Liver (tissue), 9 donors: Measurements from ENCODE around the gene CFAP74. TPM values are rescaled to one million over a fixed set of nuclear protein-coding genes. Genes with fewer than 3 reads are reported as not detected.
A peak's percentile ranks its signal among the peaks of the same experiment; 100 is the strongest.

ENCODE experiments used
- DNase-seq: peaks from one replicate; pipeline ENCODE4 v3.0.0-alpha.2; 2017; ENCODE audit warnings: low spot score
- H3K27ac ChIP-seq, 2 donors: one replicate each; pipeline ENCODE4 v1.7.0; 2013; ENCODE audit warnings: inconsistent platforms in 2 of 2, low read length in 2 of 2, control low read depth in 1 of 2, low read depth in 1 of 2, mild to moderate bottlenecking in 1 of 2
- H3K27me3 ChIP-seq, 4 donors: one replicate each; pipeline versions ENCODE4 v1.6.1 to v1.7.0; 2013; ENCODE audit warnings: low read length in 3 of 4, inconsistent platforms in 1 of 4, mild to moderate bottlenecking in 1 of 4, moderate library complexity in 1 of 4; ENCODE audit not compliant: control insufficient read depth in 4 of 4, insufficient read depth in 4 of 4
- H3K36me3 ChIP-seq, 4 donors: one replicate each; pipeline versions ENCODE4 v1.6.1 to v1.7.0; 2013; ENCODE audit warnings: low read length in 3 of 4, mild to moderate bottlenecking in 3 of 4, low read depth in 1 of 4, moderate library complexity in 1 of 4; ENCODE audit not compliant: control insufficient read depth in 4 of 4, insufficient read depth in 3 of 4
- H3K4me1 ChIP-seq, 4 donors: one replicate each; pipeline versions ENCODE4 v1.6.1 to v1.7.0; 2013; ENCODE audit warnings: low read length in 3 of 4, mild to moderate bottlenecking in 3 of 4, moderate library complexity in 1 of 4; ENCODE audit not compliant: control insufficient read depth in 4 of 4, insufficient read depth in 4 of 4
- H3K4me3 ChIP-seq, 3 donors: one replicate each; pipeline versions ENCODE4 v1.6.1 to v1.7.0; 2013; ENCODE audit warnings: low read length in 3 of 3, control low read depth in 1 of 3, low read depth in 1 of 3, mild to moderate bottlenecking in 1 of 3
- H3K9ac ChIP-seq, 2 donors: one replicate each; pipeline ENCODE4 v1.7.0; 2013; ENCODE audit warnings: low read length in 2 of 2, mild to moderate bottlenecking in 2 of 2, moderate library complexity in 2 of 2, control low read depth in 1 of 2, low read depth in 1 of 2
- H3K9me3 ChIP-seq, 4 donors: one replicate each; pipeline versions ENCODE4 v1.6.1 to v1.7.0; 2013; ENCODE audit warnings: low read length in 3 of 4; ENCODE audit not compliant: control insufficient read depth in 4 of 4
- EGR1 ChIP-seq, 2 donors: IDR thresholded peaks; 2 replicates each; pipeline ENCODE4 v1.6.1; 2016 to 2018; ENCODE audit warnings: antibody characterized with exemption in 2 of 2, low read depth in 2 of 2
- FOXA1 ChIP-seq: IDR thresholded peaks from 2 replicates; pipeline ENCODE4 v1.6.1; 2016; ENCODE audit warnings: antibody characterized with exemption
- FOXA2 ChIP-seq: IDR thresholded peaks from 2 replicates; pipeline ENCODE4 v1.6.1; 2016; ENCODE audit warnings: antibody characterized with exemption
- GABPA ChIP-seq, 2 donors: IDR thresholded peaks in 1 of 2; conservative IDR thresholded peaks in 1 of 2; 2 replicates each; pipeline ENCODE4 v1.6.1; 2016; ENCODE audit warnings: antibody characterized with exemption in 2 of 2, mild to moderate bottlenecking in 1 of 2, moderate library complexity in 1 of 2
- HNF4A ChIP-seq, 2 donors: conservative IDR thresholded peaks; 2 replicates each; pipeline ENCODE4 v1.6.1; 2016; ENCODE audit warnings: antibody characterized with exemption in 2 of 2, mild to moderate bottlenecking in 2 of 2
- HNF4G ChIP-seq: IDR thresholded peaks from 2 replicates; pipeline ENCODE4 v1.6.1; 2016; ENCODE audit warnings: antibody characterized with exemption
- JUND ChIP-seq, 2 donors: IDR thresholded peaks; 2 replicates each; pipeline ENCODE4 v1.6.1; 2016; ENCODE audit warnings: antibody characterized with exemption in 2 of 2
- NR2F2 ChIP-seq: IDR thresholded peaks from 2 replicates; pipeline ENCODE4 v1.6.1; 2016; ENCODE audit warnings: antibody characterized with exemption
- RAD21 ChIP-seq, 2 donors: IDR thresholded peaks; 2 replicates each; pipeline ENCODE4 v1.6.1; 2016; ENCODE audit warnings: antibody characterized with exemption in 2 of 2, mild to moderate bottlenecking in 2 of 2
- SP1 ChIP-seq: IDR thresholded peaks from 2 replicates; pipeline ENCODE4 v1.6.1; 2018; ENCODE audit warnings: antibody characterized with exemption, mild to moderate bottlenecking
- TAF1 ChIP-seq: conservative IDR thresholded peaks from 2 replicates; pipeline ENCODE4 v1.6.1; 2016; ENCODE audit warnings: antibody characterized with exemption, mild to moderate bottlenecking
- YY1 ChIP-seq: IDR thresholded peaks from 2 replicates; pipeline ENCODE4 v1.6.1; 2016; ENCODE audit warnings: antibody characterized with exemption, mild to moderate bottlenecking
- WGBS: extraction: QIAGEN DNeasy Blood & Tissue Kit; methylation state at CpG from one replicate; pipeline ENCODE4 v1.1.7; 2013; 5-methylcytosine and 5-hydroxymethylcytosine counted together
- polyA plus RNA-seq, 2 donors: library from polyadenylated mRNA; stranded (reverse) in 1 of 2; unstranded in 1 of 2; fragments of 200-250 nt in 1 of 2; fragments of >200 nt in 1 of 2; fragmentation: Nextera tagmentation in 1 of 2; extraction: Ambion mirVana in 1 of 2; gene quantifications; one replicate each; pipeline versions ENCODE4 v1.2.1 to v1.2.3, GENCODE V29; 2013 to 2015
- total RNA-seq, 2 donors: library from RNA; depleted of rRNA; stranded (reverse); fragments of >200 nt; gene quantifications; one replicate each; pipeline ENCODE4 v1.2.3, GENCODE V29; 2014
- TF ChIP-seq, protein P1 (sequence below): fragments of 150-350 bp; IDR thresholded peaks from 2 replicates; pipeline ENCODE4 v1.5.1; 2017; ENCODE audit warnings: improper control_type of control experiment, low read depth, low read length; ENCODE audit not compliant: missing input control
- TF ChIP-seq, protein P2 (sequence below): IDR thresholded peaks from 2 replicates; pipeline ENCODE4 v1.6.1; 2016; ENCODE audit warnings: antibody characterized with exemption
- TF ChIP-seq, protein P3 (sequence below): IDR thresholded peaks from 2 replicates; pipeline ENCODE4 v1.6.1; 2016; ENCODE audit warnings: antibody characterized with exemption
- donor health status: healthy.
- donor health status: healthy.
- donor health status: healthy.
- donor health status: healthy.
- donor health status: healthy.

The CFAP74 gene
- total and polyA plus RNA-seq, 4 donors: under 0.01 to 0.31 TPM; not detected in 2

DNA sequence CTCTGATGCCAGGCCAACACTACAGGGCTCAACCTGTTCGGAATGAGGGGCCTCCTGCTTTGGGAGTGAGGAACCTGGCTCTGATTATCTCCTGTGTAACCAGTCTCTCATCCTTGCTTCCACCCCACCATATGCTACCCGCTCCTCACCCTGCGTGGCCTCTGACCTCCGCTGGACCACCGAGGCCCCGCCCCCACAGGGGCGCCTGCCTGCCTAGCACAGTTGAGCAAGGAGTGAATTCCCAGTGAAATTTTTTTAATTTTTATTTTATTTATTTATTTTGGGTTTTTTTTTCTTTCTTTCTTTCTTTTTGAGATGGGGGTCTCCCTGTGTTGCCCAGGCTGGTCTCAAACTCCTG lies 110.8 kb downstream of the CFAP74 start:
- Histone ChIP-seq H3K27me3 (no peaks in the 10 kb centered on the region), H3K9me3 (no peaks in the 10 kb centered on the region), H3K27ac (no peak overlapping the region), H3K4me1 (peaks cover 15 to 36% (median 29%) of the 10 kb centered on the region in 4 donors), H3K9ac (no peak overlapping the region), H3K4me3 (no peak overlapping the region), H3K36me3 (no peaks in the 10 kb centered on the region)
- TF ChIP-seq FOXA1 (no peak), EGR1 (IDR thresholded peaks at IDR 0.05; ENCODE audit: low read depth in 2 of 2) (no peak), GABPA (IDR thresholded peaks at IDR 0.05 in 1 of 2, conservative IDR thresholded peaks at IDR 0.05 in 1 of 2) (no peak), RAD21 (IDR thresholded peaks at IDR 0.05) (no peak), HNF4G (no peak), HNF4A (conservative IDR thresholded peaks at IDR 0.05) (no peak), YY1 (no peak)
- TF ChIP-seq, protein P1, sequence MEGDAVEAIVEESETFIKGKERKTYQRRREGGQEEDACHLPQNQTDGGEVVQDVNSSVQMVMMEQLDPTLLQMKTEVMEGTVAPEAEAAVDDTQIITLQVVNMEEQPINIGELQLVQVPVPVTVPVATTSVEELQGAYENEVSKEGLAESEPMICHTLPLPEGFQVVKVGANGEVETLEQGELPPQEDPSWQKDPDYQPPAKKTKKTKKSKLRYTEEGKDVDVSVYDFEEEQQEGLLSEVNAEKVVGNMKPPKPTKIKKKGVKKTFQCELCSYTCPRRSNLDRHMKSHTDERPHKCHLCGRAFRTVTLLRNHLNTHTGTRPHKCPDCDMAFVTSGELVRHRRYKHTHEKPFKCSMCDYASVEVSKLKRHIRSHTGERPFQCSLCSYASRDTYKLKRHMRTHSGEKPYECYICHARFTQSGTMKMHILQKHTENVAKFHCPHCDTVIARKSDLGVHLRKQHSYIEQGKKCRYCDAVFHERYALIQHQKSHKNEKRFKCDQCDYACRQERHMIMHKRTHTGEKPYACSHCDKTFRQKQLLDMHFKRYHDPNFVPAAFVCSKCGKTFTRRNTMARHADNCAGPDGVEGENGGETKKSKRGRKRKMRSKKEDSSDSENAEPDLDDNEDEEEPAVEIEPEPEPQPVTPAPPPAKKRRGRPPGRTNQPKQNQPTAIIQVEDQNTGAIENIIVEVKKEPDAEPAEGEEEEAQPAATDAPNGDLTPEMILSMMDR: no peak
- TF ChIP-seq, protein P2, sequence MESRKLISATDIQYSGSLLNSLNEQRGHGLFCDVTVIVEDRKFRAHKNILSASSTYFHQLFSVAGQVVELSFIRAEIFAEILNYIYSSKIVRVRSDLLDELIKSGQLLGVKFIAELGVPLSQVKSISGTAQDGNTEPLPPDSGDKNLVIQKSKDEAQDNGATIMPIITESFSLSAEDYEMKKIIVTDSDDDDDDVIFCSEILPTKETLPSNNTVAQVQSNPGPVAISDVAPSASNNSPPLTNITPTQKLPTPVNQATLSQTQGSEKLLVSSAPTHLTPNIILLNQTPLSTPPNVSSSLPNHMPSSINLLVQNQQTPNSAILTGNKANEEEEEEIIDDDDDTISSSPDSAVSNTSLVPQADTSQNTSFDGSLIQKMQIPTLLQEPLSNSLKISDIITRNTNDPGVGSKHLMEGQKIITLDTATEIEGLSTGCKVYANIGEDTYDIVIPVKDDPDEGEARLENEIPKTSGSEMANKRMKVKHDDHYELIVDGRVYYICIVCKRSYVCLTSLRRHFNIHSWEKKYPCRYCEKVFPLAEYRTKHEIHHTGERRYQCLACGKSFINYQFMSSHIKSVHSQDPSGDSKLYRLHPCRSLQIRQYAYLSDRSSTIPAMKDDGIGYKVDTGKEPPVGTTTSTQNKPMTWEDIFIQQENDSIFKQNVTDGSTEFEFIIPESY: no peak
- TF ChIP-seq, protein P3, sequence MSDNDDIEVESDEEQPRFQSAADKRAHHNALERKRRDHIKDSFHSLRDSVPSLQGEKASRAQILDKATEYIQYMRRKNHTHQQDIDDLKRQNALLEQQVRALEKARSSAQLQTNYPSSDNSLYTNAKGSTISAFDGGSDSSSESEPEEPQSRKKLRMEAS: no peak
- 77% methylated on average over 7 of the region's 7 CpGs for WGBS
- DNase-seq: no peak

DNA sequence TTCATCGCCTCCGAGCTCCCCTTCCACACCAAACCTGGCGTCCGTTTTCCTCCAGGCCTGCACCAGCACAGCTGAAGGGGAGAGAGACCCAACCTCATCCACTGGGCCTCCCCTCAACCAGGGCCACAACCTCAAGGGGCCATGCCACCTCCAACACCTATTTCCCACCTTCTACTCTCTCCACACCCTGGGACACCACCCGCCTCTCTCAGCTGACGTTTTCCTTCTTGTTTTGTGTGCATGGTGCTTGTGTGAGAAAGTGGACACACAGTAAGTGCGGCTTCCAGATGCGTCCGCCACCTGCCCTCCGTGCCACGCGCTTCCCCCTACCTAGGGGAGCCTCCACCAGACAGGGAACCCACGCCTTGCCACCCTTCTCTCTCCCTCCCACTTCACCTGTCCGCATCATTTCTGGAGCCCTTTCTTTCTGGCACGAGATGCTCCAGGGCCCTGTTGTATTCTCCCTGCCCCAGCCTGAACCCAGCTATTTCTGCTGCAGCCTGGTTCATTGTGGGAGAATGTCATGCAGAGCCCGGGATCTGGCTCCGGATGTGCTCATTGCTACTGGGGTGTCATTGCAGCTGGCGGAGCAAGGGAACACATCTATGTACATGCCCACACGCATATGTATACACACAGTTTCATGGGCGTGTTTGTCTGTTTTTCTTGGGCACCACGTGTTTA lies 111.4 kb downstream of the CFAP74 start:
- WGBS: 60% methylated on average over 21 of the region's 21 CpGs
- Histone ChIP-seq H3K27me3 (no peaks in the 10 kb centered on the region), H3K4me1 (peaks cover 15 to 36% (median 32%) of the 10 kb centered on the region in 4 donors), H3K4me3 (peak overlapping the region in 2 of 3 donors; percentile 63 to 99), H3K36me3 (no peaks in the 10 kb centered on the region), H3K27ac (peak overlapping the region in 1 of 2 donors; percentile 68), H3K9me3 (no peaks in the 10 kb centered on the region), H3K9ac (peak overlapping the region; percentile 3 to 42)
- TF ChIP-seq, protein P1: no peak
- TF ChIP-seq JUND (IDR thresholded peaks at IDR 0.05) (no peak), RAD21 (IDR thresholded peaks at IDR 0.05) (no peak), TAF1 (no peak), HNF4G (no peak), NR2F2 (no peak), FOXA2 (no peak), GABPA (IDR thresholded peaks at IDR 0.05 in 1 of 2, conservative IDR thresholded peaks at IDR 0.05 in 1 of 2) (no peak), SP1 (no peak)
- TF ChIP-seq, protein P3: no peak
- TF ChIP-seq, protein P2: no peak
- DNase-seq: no peak
